PFSK-1 (cell line): ENCODE results near the gene INPP5F.
A peak's percentile ranks its signal among the peaks of the same experiment; 100 is the strongest.

ENCODE experiments used
- FOXP2 ChIP-seq: optimal IDR thresholded peaks from 2 replicates; pipeline ENCODE3; 2011; ENCODE audit warnings: borderline replicate concordance, control low read depth, inconsistent platforms; ENCODE audit not compliant: insufficient read depth; ENCODE audit errors: extremely low read length, extremely low read depth
- POLR2AphosphoS5 ChIP-seq: IDR thresholded peaks from 2 replicates; pipeline ENCODE4 v1.6.1; 2012; ENCODE audit warnings: low read depth, mild to moderate bottlenecking, control low read depth, low read length, moderate library complexity
- SIN3A ChIP-seq: IDR thresholded peaks from 2 replicates; pipeline ENCODE4 v1.6.1; 2012; ENCODE audit warnings: mild to moderate bottlenecking, low read length, moderate library complexity, borderline replicate concordance; ENCODE audit not compliant: insufficient read depth
- TAF1 ChIP-seq: IDR thresholded peaks from 2 replicates; pipeline ENCODE4 v1.6.1; 2012; ENCODE audit warnings: low read length, control low read depth, borderline replicate concordance; ENCODE audit not compliant: insufficient read depth
- TF ChIP-seq, protein P1 (sequence below), 2 experiments: IDR thresholded peaks; 2 replicates each; pipeline versions ENCODE4 v1.6.1 to v1.8.0; 2011 to 2012; ENCODE audit warnings: low read depth in 2 of 2, low read length in 2 of 2, control low read depth in 1 of 2, inconsistent platforms in 1 of 2, mild to moderate bottlenecking in 1 of 2, moderate library complexity in 1 of 2; ENCODE audit not compliant: insufficient read depth in 1 of 2

Gene INPP5F

DNA sequence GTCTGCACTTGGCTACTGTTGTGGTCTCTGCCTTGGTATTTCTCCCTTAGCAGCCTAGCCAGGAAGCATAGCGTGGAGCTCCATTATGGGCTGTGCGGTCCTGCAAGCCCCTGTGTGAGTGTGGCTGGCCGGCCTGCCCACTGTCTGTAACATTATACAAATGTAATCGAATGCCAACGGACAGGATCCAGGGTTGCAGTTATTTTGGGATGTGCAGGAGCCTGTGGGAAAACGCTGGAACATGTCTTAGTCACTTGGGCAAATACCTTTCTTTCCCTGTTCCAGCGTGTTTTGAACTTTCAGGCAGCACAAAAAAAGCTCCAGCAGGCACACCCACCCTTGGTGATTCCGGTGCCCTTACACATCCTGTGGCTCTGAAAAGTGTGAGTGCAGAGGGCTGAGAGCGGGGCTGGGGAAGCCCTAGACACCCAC lies 45.2 kb upstream of the INPP5F start:
- TF ChIP-seq, protein P1, sequence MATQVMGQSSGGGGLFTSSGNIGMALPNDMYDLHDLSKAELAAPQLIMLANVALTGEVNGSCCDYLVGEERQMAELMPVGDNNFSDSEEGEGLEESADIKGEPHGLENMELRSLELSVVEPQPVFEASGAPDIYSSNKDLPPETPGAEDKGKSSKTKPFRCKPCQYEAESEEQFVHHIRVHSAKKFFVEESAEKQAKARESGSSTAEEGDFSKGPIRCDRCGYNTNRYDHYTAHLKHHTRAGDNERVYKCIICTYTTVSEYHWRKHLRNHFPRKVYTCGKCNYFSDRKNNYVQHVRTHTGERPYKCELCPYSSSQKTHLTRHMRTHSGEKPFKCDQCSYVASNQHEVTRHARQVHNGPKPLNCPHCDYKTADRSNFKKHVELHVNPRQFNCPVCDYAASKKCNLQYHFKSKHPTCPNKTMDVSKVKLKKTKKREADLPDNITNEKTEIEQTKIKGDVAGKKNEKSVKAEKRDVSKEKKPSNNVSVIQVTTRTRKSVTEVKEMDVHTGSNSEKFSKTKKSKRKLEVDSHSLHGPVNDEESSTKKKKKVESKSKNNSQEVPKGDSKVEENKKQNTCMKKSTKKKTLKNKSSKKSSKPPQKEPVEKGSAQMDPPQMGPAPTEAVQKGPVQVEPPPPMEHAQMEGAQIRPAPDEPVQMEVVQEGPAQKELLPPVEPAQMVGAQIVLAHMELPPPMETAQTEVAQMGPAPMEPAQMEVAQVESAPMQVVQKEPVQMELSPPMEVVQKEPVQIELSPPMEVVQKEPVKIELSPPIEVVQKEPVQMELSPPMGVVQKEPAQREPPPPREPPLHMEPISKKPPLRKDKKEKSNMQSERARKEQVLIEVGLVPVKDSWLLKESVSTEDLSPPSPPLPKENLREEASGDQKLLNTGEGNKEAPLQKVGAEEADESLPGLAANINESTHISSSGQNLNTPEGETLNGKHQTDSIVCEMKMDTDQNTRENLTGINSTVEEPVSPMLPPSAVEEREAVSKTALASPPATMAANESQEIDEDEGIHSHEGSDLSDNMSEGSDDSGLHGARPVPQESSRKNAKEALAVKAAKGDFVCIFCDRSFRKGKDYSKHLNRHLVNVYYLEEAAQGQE (IDR thresholded peaks at IDR 0.05; ENCODE audit: insufficient read depth in 1 of 2, low read depth in 2 of 2, low read length in 2 of 2), result no peak
- TF ChIP-seq TAF1, result no peak
- no peak for TF ChIP-seq SIN3A
- no peak for TF ChIP-seq POLR2AphosphoS5
- no peak for TF ChIP-seq FOXP2

GRCh38 chr10:119686465-119687191 lies 39.2 kb upstream of the INPP5F start:
- TF ChIP-seq SIN3A (peak; percentile 90; the same call in 1 of the 2 replicates), FOXP2 (no peak)

GRCh38 chr10:119687192-119688032 lies 38.4 kb upstream of the INPP5F start:
- TF ChIP-seq FOXP2 (no peak), POLR2AphosphoS5 (no peak), TAF1 (no peak), SIN3A (no peak)
- TF ChIP-seq, protein P1 (IDR thresholded peaks at IDR 0.05; ENCODE audit: insufficient read depth in 1 of 2, low read depth in 2 of 2, low read length in 2 of 2), result no peak

- TF ChIP-seq POLR2AphosphoS5, result no peak
- TF ChIP-seq, protein P1 (IDR thresholded peaks at IDR 0.05; ENCODE audit: insufficient read depth in 1 of 2, low read depth in 2 of 2, low read length in 2 of 2), result no peak
- no peak for TF ChIP-seq TAF1
- TF ChIP-seq SIN3A, result no peak
- TF ChIP-seq FOXP2, result no peak
These were observed 37.8 kb upstream of the INPP5F start for GRCh38 chr10:119688033-119688508.

- TF ChIP-seq, protein P1 (IDR thresholded peaks at IDR 0.05; ENCODE audit: insufficient read depth in 1 of 2, low read depth in 2 of 2, low read length in 2 of 2), result no peak
- TF ChIP-seq FOXP2 (no peak), POLR2AphosphoS5 (no peak), TAF1 (no peak), SIN3A (no peak)
These were observed 36.8 kb upstream of the INPP5F start for GRCh38 chr10:119689016-119689580.
